T47D (cell line): ENCODE data around the gene XAB2.

Experiments used
- DNase-seq, 2 experiments: peaks; one replicate each; pipeline versions ENCODE4 v3.0.0 to v3.0.0-alpha.2; 2011 to 2012; ENCODE audit warnings: low read depth in 1 of 2, low spot score in 1 of 2
- JUND ChIP-seq: IDR thresholded peaks from 2 replicates; pipeline ENCODE4 v1.6.1; 2012; ENCODE audit warnings: low read depth
- in situ Hi-C: cut with HindIII; loops from 2 replicates; pipeline ENCODE4 v1.10.0; 2016; ENCODE audit warnings: low sequenced_read_pairs, low pct_unique_long_range_greater_than_20kb

The XAB2 gene

GRCh38 chr19:7662657-7663056 is 33.3 kb upstream of the XAB2 start:
- in situ Hi-C loops = no loop called here
- no peak for DNase-seq
- no peak for TF ChIP-seq JUND

- no peak for DNase-seq
- in situ Hi-C loops = no loop called here
- TF ChIP-seq JUND = no peak
Measured at GRCh38 chr19:7661744-7662538, 32.6 kb upstream of the XAB2 start.

GRCh38 chr19:7658219-7658686 is 28.9 kb upstream of the XAB2 start:
- in situ Hi-C loops = no loop called here
- DNase-seq = no peak
- TF ChIP-seq JUND = no peak

- DNase-seq = no peak
- in situ Hi-C loops = no loop called here
- no peak for TF ChIP-seq JUND
Measured at GRCh38 chr19:7657131-7657751, 27.9 kb upstream of the XAB2 start.

- in situ Hi-C loops = no loop called here
- no peak for DNase-seq
- TF ChIP-seq JUND = no peak
Measured at GRCh38 chr19:7655581-7655980, 26.2 kb upstream of the XAB2 start.

- in situ Hi-C loops = no loop called here
- no peak for TF ChIP-seq JUND
- no peak for DNase-seq
Measured at GRCh38 chr19:7654401-7654800, 25.1 kb upstream of the XAB2 start.

- in situ Hi-C loops = no loop called here
- no peak for TF ChIP-seq JUND
- DNase-seq = peak; percentile 44 to 93
Measured at GRCh38 chr19:7652061-7652641, 22.8 kb upstream of the XAB2 start.

GRCh38 chr19:7650148-7650547 is 20.8 kb upstream of the XAB2 start:
- no peak for DNase-seq
- in situ Hi-C loops = no loop called here
- TF ChIP-seq JUND = no peak

GRCh38 chr19:7648265-7649014 is 19.1 kb upstream of the XAB2 start:
- no peak for TF ChIP-seq JUND
- in situ Hi-C loops = no loop called here
- DNase-seq = no peak

- in situ Hi-C loops = no loop called here
- DNase-seq = no peak
Measured at GRCh38 chr19:7647156-7647555, 17.8 kb upstream of the XAB2 start.

GRCh38 chr19:7646426-7646700 is 17.0 kb upstream of the XAB2 start:
- in situ Hi-C loops = no loop called here
- no peak for DNase-seq
- TF ChIP-seq JUND = no peak

More at GRCh38 chr19:7647156-7647555, 17.8 kb upstream of the XAB2 start:
- TF ChIP-seq JUND = no peak

GRCh38 chr19:7645656-7646425 is 16.5 kb upstream of the XAB2 start:
- TF ChIP-seq JUND = no peak
- in situ Hi-C loops = no loop called here
- no peak for DNase-seq
